HEK293T (cell line): ENCODE results near the gene SLC25A21.

ENCODE experiments used
- ELF4 ChIP-seq: fragments of 450-650 bp; IDR thresholded peaks from 2 replicates; pipeline ENCODE4 v1.6.1; 2017; ENCODE audit warnings: antibody characterized with exemption
- FOXK2 ChIP-seq: fragments of 450-650 bp; IDR thresholded peaks from 2 replicates; pipeline ENCODE4 v1.6.1; 2016; ENCODE audit warnings: mild to moderate bottlenecking
- HDGF ChIP-seq: fragments of 450-650 bp; IDR thresholded peaks from 2 replicates; pipeline ENCODE4 v1.6.1; 2017; ENCODE audit warnings: antibody characterized with exemption, borderline replicate concordance
- L3MBTL2 ChIP-seq: fragments of 450-650 bp; conservative IDR thresholded peaks from 2 replicates; pipeline ENCODE4 v1.6.1; 2016; ENCODE audit warnings: mild to moderate bottlenecking
- LEF1 ChIP-seq: fragments of 450-650 bp; IDR thresholded peaks from 2 replicates; pipeline ENCODE4 v1.6.1; 2017; ENCODE audit warnings: mild to moderate bottlenecking, borderline replicate concordance
- SP1 ChIP-seq: fragments of 450-650 bp; IDR thresholded peaks from 2 replicates; pipeline ENCODE4 v1.6.1; 2017
- SUZ12 ChIP-seq: fragments of 450-650 bp; IDR thresholded peaks from 2 replicates; pipeline ENCODE4 v1.6.1; 2016; ENCODE audit warnings: mild to moderate bottlenecking

DNA sequence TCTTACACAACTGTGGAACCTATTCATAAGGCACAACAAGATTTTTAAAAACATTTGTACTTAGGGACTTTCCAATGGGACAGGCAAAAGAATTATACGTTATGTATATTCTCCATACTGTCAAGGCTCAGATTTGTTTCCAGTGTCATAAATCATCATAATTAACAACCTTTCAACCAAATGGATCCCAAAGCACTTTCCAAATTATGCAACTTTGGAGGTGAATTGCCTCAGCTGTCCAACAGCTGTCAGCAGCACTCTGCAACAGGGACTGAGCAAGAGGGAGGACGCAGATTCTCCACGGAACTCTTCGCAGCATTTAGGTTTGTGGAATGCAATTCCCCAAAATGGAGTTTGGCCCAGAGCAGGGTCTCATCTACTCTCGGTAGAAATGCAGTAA is 324.2 kb downstream of the SLC25A21 start:
- TF ChIP-seq SUZ12, result no peak
- no peak for TF ChIP-seq HDGF
- no peak for TF ChIP-seq SP1
- TF ChIP-seq LEF1, result no peak
- TF ChIP-seq L3MBTL2, result no peak
- no peak for TF ChIP-seq FOXK2
- TF ChIP-seq ELF4, result no peak
